LNCAP (cell line): ENCODE measurements around the gene DCLK2.

Experiments used
- TF ChIP-seq, protein P1 (sequence below): fragments of 450-650 bp; IDR thresholded peaks from 2 replicates; pipeline ENCODE4 v1.5.1; 2017; ENCODE audit warnings: mild to moderate bottlenecking

DCLK2 gene

DNA sequence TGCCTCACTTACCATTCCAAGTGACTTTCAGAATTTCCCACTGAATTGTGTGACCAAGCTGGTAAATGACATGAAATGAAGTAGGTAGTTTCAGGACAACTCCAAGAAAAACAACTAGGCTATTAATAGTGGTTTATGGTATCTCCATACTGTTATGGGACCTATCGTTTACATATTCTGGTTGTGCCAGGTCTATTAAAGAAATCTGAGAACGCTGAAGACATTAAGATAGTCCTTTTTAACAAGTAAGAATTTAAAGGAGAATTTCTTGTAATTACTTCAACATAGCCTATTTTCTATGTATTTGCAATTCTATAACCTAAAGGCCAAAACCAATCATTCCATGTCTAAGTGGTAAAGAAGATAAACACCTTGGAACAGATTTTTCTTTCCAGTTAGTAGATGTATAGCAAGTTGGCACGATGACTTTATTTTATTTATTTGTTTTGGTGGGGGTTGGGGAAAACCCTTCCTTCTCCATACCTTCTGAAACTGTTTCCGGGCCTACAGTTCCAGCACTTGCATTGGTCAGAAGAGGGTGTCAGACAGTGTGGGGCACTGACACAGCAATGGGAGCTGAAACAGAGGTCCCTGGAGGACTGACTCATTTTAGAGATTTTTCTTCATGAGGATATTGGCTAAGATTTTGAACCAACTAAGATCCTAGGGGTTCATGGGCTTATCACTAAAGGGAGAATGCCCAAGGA, 7.6 kb upstream of the DCLK2 start:
- TF ChIP-seq, protein P1, sequence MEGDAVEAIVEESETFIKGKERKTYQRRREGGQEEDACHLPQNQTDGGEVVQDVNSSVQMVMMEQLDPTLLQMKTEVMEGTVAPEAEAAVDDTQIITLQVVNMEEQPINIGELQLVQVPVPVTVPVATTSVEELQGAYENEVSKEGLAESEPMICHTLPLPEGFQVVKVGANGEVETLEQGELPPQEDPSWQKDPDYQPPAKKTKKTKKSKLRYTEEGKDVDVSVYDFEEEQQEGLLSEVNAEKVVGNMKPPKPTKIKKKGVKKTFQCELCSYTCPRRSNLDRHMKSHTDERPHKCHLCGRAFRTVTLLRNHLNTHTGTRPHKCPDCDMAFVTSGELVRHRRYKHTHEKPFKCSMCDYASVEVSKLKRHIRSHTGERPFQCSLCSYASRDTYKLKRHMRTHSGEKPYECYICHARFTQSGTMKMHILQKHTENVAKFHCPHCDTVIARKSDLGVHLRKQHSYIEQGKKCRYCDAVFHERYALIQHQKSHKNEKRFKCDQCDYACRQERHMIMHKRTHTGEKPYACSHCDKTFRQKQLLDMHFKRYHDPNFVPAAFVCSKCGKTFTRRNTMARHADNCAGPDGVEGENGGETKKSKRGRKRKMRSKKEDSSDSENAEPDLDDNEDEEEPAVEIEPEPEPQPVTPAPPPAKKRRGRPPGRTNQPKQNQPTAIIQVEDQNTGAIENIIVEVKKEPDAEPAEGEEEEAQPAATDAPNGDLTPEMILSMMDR: no peak

DNA sequence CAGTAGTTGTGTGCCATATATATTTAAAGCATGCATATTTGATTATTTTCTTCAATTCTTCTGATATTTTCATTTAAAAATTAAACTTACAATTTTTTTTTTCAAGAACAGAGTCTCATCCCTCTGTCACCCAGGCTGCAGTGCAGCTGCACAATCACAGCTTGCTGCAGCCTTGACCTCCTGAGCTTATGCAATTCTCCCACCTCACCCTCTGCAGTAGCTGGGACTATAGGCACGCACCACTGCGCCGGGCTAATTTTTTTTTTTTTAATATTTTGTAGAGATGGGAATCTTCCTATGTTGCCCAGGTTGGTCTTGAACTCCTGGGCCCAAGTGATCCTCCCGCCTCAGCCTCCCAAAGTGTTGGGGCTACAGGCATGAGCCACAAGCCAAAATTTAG, 5.8 kb upstream of the DCLK2 start:
- TF ChIP-seq, protein P1: no peak

GRCh38 chr4:150072906-150073714, 5.1 kb upstream of the DCLK2 start:
- TF ChIP-seq, protein P1: no peak

GRCh38 chr4:150074064-150074463, 4.2 kb upstream of the DCLK2 start:
- TF ChIP-seq, protein P1: no peak

DNA sequence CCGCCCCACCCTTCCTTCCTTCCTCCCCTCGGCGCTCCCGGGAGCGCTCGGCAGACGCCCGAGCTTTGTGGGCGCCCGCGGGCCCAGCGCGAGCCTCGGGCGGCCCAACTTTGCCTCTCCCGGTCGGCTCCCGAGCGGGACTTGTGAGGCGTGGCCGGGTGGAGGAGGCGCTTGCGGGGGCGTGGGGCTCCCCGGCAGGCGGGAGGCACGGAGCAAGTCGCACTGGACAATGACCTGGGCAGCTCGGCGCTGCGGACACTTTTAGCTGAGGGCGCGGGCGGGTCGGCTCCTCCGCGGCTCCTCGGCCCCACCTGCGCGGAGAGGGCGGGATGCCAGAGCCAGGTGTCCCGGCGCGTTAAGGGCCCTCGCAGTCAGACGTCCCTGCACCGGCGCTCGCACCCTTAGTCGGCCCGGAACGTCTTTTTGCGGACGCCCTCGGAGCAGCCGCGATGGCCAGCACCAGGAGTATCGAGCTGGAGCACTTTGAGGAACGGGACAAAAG, 385 bp downstream of the DCLK2 start:
- TF ChIP-seq, protein P1: no peak

DNA sequence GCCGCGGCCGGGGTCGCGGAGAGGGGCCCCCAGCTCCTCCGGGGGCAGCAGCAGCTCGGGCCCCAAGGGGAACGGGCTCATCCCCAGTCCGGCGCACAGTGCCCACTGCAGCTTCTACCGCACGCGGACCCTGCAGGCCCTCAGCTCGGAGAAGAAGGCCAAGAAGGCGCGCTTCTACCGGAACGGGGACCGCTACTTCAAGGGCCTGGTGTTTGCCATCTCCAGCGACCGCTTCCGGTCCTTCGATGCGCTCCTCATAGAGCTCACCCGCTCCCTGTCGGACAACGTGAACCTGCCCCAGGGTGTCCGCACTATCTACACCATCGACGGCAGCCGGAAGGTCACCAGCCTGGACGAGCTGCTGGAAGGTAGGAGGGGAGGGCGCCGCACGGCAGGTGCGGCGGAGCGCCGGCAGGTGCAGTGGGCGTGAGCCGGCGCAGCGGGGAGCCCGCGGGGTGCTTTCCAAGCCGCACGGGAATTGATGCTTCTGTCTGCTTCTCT, 886 bp downstream of the DCLK2 start:
- TF ChIP-seq, protein P1: no peak

DNA sequence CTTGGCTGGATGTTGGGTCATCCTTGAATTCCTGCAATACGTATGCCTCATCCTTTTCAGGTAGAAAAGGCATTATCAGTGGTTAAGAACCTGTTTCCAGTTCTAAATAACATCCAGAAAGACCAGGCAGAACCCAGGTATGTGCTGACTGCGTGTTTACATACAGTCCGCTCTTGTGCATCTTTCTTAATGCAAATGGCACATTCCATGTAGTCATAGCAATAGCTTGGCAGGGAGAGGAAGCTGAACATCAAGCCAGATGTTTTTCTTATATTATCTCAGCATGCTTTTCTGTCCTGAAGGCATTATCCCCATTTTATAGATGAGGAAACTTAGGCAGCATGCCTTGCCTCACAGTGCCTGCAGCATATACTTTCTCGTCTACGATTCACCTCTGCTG, 2.1 kb downstream of the DCLK2 start:
- TF ChIP-seq, protein P1: no peak
